ENCODE results near the gene PLLP. TPM values are rescaled to one million over a fixed set of nuclear protein-coding genes. Genes with fewer than 3 reads are reported as not detected.

Gene PLLP
- polyA plus RNA-seq, 1 donor (not counting 4 experiments of a cell fraction or from before 2014, with no cell fraction given) = 8.7 TPM

DNA sequence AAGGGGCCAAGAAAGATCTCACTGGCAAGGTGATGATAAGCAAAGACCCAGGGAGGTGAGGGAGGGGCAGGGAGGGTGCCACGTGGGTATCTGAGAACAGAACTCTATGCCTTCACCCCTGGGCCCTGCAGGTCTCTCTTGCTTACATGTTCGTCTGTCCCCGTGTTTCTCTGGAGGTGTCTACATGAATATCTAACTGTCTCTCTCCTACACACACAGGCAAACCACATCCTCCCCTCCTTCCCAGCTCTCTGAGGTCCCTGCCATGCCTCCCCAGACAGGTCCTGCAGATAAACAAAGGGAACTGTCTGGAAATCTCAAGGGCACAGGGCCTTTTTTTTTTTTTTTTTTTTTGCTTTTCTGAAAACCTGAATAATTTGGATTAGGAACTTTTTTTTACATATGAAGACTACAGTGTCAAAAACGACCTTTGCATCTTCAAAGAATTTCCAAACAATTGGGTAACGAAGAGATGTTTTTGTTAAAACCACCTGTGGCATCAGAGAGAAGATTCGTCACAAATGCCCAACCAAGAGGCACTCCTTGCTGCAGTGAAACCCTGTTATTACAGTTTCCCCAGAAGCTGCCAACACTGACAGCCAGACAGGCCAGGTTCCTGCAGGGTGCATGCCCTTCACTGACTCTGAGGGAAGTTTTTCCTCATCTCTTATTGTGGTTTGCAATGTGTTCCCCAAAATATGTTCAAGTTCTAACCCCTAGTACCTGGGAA is 17.8 kb downstream of the PLLP start:
- Histone ChIP-seq H3K79me2 (ENCODE audit: control insufficient read depth, insufficient read depth, low read length) (no peaks in the 10 kb centered on the region), H3K27ac (ENCODE audit: control insufficient read depth, insufficient read depth, low read length) (peak overlapping the region; percentile 79), H3K9ac (ENCODE audit: control insufficient read depth, extremely low read depth, insufficient read depth, low read length) (peak overlapping the region; percentile 65), H3K9me3 (ENCODE audit: control insufficient read depth, low read depth, low read length) (no peaks in the 10 kb centered on the region), H3K27me3 (ENCODE audit: control insufficient read depth, extremely low read depth, insufficient read depth, low read length) (no peaks in the 10 kb centered on the region), H2AFZ (ENCODE audit: control insufficient read depth, low read length) (peak overlapping the region; percentile 42), H3K4me1 (ENCODE audit: control insufficient read depth, extremely low read depth, insufficient read depth, low read length) (peaks cover 55% of the 10 kb centered on the region), H4K20me1 (ENCODE audit: control insufficient read depth, extremely low read depth, insufficient read depth, low read length) (no peaks in the 10 kb centered on the region), H3K4me2 (ENCODE audit: control insufficient read depth, extremely low read depth, insufficient read depth, low read depth, low read length) (peak overlapping the region; percentile 83), H3K9me1 (ENCODE audit: control insufficient read depth, extremely low read depth, insufficient read depth, low read length) (peaks cover 2% of the 10 kb centered on the region), H3K36me3 (ENCODE audit: control insufficient read depth in 2 of 2, extremely low read depth in 1 of 2, insufficient read depth in 2 of 2, low read length in 2 of 2) (no peaks in the 10 kb centered on the region), H3K4me3 (ENCODE audit: control insufficient read depth in 2 of 3, extremely low read depth in 1 of 3, insufficient read depth in 2 of 3, low read depth in 1 of 3, low read length in 3 of 3) (peak overlapping the region; percentile 9 to 41 (median 32))
- FAIRE-seq (peak; percentile 70), DNase-seq (ENCODE audit: low read depth, low spot score) (no peak)
- TF ChIP-seq, protein P1, sequence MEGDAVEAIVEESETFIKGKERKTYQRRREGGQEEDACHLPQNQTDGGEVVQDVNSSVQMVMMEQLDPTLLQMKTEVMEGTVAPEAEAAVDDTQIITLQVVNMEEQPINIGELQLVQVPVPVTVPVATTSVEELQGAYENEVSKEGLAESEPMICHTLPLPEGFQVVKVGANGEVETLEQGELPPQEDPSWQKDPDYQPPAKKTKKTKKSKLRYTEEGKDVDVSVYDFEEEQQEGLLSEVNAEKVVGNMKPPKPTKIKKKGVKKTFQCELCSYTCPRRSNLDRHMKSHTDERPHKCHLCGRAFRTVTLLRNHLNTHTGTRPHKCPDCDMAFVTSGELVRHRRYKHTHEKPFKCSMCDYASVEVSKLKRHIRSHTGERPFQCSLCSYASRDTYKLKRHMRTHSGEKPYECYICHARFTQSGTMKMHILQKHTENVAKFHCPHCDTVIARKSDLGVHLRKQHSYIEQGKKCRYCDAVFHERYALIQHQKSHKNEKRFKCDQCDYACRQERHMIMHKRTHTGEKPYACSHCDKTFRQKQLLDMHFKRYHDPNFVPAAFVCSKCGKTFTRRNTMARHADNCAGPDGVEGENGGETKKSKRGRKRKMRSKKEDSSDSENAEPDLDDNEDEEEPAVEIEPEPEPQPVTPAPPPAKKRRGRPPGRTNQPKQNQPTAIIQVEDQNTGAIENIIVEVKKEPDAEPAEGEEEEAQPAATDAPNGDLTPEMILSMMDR (optimal IDR thresholded peaks at IDR 0.05 in 1 of 3, IDR thresholded peaks at IDR 0.05 in 1 of 3, conservative IDR thresholded peaks at IDR 0.05 in 1 of 3; ENCODE audit: extremely low read depth in 1 of 3, insufficient read depth in 2 of 3, low read length in 3 of 3) = no peak
- no peak for TF ChIP-seq EZH2 (IDR thresholded peaks at IDR 0.05; ENCODE audit: low read length)
- dilution Hi-C loops (cut with MboI; ENCODE audit: extremely low pct_ligation_motif_present, low sequenced_read_pairs) = no loop called here

DNA sequence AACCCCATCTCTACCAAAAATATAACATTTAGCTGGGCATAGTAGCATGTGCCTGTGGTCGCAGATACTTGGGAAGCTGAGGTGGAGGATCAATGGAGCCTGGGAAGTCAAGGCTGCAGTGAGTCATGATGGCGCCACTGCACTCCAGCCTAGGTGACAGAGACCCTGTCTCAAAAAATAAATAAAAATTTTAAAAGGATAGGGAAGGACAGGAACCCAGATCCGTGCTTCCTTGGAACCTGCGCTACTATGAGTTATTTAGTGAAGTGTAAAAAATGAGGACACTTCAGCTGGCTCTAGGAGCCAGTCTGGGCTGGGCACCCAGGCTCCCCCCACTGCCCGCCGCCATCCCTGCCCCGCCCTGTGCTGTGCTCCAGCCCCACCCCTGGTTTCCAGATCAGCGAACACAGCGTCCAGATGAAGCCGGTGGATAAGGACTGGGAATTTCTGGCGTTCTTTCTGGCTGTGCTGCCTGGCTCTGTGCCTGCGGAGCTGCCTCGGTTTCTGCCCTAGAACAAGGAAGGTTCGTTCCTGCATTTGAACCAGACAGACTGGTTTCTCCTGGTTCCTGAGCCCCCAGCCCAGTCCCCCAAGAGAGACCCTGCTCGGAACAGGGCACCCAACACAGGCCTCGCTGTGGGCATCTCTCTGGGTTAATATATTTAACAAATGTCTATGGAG is 18.5 kb downstream of the PLLP start:
- H3K27me3 ChIP-seq (ENCODE audit: control insufficient read depth, extremely low read depth, insufficient read depth, low read length) = no peaks in the 10 kb centered on the region
- H3K9ac ChIP-seq (ENCODE audit: control insufficient read depth, extremely low read depth, insufficient read depth, low read length) = peak overlapping the region; percentile 65

More for the DNA sequence above, 18.5 kb downstream of the PLLP start:
- dilution Hi-C loops (cut with MboI; ENCODE audit: extremely low pct_ligation_motif_present, low sequenced_read_pairs) = no loop called here
- H3K9me3 ChIP-seq (ENCODE audit: control insufficient read depth, low read depth, low read length) = no peaks in the 10 kb centered on the region
- H3K9me1 ChIP-seq (ENCODE audit: control insufficient read depth, extremely low read depth, insufficient read depth, low read length) = peaks cover 2% of the 10 kb centered on the region
- H3K4me2 ChIP-seq (ENCODE audit: control insufficient read depth, extremely low read depth, insufficient read depth, low read depth, low read length) = peak overlapping the region; percentile 83
- TF ChIP-seq, protein P1 (optimal IDR thresholded peaks at IDR 0.05 in 1 of 3, IDR thresholded peaks at IDR 0.05 in 1 of 3, conservative IDR thresholded peaks at IDR 0.05 in 1 of 3; ENCODE audit: extremely low read depth in 1 of 3, insufficient read depth in 2 of 3, low read length in 3 of 3) = no peak
- peak; percentile 84 for FAIRE-seq
- H3K4me3 ChIP-seq (ENCODE audit: control insufficient read depth in 2 of 3, extremely low read depth in 1 of 3, insufficient read depth in 2 of 3, low read depth in 1 of 3, low read length in 3 of 3) = peak overlapping the region; percentile 9 to 41 (median 32)
- no peaks in the 10 kb centered on the region for H3K79me2 ChIP-seq (ENCODE audit: control insufficient read depth, insufficient read depth, low read length)
- H2AFZ ChIP-seq (ENCODE audit: control insufficient read depth, low read length) = peak overlapping the region; percentile 42
- H4K20me1 ChIP-seq (ENCODE audit: control insufficient read depth, extremely low read depth, insufficient read depth, low read length) = no peaks in the 10 kb centered on the region
- DNase-seq (ENCODE audit: low read depth, low spot score) = no peak
- peak overlapping the region; percentile 79 for H3K27ac ChIP-seq (ENCODE audit: control insufficient read depth, insufficient read depth, low read length)
- H3K4me1 ChIP-seq (ENCODE audit: control insufficient read depth, extremely low read depth, insufficient read depth, low read length) = peaks cover 55% of the 10 kb centered on the region
- no peaks in the 10 kb centered on the region for H3K36me3 ChIP-seq (ENCODE audit: control insufficient read depth in 2 of 2, extremely low read depth in 1 of 2, insufficient read depth in 2 of 2, low read length in 2 of 2)
